GM19455 (cell line): ENCODE data around the gene FBXL19.
"Not testable (repeated sequence)": the region's sequence is repeated elsewhere in the genome, so short reads cannot be mapped to it uniquely, and the experiment has no call there.

ENCODE experiments used
- ATAC-seq: cut with Tn5 transposase; IDR thresholded peaks from one replicate; pipeline ENCODE4 v1.9.1; 2021; ENCODE audit not compliant: unreplicated experiment

Gene FBXL19

DNA sequence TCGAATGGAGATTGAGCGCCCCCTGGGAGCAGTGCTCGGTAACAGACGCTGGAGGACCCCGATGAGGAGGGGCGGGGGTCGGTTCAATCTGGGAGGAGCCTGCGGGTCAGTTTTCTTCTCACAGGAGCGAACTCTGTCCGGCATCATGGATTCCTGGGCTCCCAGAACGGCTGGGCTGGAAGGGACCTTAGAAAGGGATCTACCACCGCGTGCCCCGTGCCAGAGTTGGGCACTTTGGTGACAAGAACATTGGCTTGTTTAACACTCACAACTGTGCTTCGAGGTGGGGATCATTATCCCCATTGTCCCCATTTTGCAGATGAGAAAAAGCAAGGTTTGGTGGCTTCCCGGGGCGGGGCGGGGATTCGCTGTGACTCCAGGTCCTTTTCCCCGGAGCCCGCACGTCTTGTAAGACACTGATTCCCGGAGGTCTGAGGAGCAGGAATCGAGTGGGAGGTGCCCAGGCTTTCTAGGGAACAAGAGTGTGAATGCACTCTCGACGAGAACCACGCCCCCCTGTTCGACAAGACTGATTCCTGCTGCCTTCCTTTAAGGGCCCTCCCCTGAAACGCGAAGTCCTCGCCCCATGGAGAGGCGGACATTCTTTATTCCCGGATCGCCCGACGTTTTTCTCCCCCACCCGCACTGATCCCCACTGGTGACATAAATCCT is 1.5 kb upstream of the FBXL19 start:
- ATAC-seq: no peak

DNA sequence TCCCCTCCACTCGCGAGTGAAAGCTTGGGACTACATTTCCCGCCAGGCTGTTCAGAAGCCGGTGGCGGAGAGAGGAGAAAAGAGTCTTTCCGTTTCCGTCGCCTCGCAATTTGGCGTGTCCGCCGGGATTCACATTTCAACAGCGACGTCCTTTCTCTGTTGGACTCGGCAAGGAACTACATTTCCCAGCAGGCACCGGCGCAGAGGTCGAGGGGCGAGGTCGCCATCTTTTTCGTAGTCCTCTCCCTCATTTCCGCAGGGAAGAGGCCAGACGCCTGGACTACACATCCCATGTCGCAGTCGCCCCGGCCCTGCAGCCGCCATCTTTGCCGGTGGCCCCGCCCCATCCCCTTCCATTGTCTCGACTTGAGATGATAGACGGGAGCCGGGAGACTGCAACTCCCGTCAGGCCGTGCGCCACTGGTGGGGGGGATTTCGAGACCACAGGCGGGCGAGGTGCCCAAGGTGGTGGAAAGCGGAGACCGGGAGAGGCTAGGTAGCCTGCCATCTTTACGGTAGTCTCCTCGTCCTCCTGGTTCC is 882 bp upstream of the FBXL19 start:
- ATAC-seq: peak; percentile 71

DNA sequence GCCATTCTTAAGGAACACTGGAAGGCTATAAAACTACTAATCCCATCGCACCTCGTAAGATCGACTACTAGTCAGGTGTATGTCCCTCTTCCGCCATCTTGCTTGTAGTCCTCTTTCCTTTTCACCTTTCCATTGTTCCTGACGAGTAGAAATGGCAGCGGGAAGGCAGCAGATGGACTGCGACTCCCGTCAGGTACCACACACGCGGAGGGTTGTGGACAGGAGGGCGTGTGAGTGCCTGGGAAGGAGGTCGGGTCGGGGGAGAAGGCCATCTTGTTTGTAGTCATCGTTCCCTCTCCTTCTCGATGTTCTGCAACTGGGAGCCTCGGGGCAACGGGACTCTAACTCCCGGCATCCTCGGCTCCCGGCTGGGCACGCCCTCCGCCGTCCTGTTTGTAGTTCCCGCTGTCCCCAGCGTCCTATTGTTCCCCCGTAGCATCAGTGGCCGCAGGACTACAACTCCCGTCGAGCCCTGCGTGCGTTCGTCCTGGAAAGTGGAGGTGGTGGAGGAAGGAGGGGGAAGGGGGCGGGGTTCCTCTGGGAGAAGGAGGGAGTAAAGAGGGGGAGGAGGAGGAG is 324 bp upstream of the FBXL19 start:
- ATAC-seq: peak; percentile 60

DNA sequence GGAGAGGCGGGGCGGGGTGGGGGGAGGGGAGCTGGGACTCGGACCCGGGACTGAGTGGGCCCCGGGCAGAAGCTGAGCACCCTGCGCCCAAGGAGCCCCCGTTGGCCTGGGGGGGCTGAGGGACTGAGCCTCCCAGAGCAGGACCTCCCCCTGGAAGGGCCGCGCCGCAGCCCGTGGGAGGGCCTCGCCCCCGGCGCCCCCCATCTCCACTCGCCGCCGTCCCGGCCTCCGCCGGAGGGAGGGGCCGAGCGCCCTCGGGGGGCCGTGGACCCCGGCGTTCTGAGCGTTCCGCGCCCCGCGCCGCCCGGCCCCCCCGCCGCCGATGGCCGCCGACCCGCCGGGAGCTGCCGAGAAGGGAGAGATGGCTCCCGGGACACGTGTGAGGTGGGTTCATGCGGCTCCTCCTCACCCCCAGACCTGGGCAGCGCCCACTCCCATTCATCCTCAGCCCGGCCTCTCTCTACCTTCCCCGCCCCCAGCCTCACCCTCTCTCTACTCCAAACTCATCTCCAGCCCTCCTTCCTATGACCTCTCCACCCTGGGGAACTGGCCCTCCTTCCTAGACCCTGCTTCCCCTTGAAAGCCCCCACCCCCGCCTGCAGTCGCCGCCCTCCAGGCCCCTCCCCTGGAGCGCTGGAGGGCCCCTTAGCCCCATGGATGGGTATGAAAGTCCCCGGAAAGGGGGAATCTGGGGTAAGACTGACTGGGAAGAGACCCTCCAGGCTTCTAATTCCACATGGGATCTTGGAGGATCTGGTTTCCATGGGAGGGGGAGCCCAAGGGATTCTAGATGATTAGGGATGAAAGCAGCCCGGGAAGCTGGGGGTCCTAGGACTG is 922 bp downstream of the FBXL19 start:
- no peak for ATAC-seq

DNA sequence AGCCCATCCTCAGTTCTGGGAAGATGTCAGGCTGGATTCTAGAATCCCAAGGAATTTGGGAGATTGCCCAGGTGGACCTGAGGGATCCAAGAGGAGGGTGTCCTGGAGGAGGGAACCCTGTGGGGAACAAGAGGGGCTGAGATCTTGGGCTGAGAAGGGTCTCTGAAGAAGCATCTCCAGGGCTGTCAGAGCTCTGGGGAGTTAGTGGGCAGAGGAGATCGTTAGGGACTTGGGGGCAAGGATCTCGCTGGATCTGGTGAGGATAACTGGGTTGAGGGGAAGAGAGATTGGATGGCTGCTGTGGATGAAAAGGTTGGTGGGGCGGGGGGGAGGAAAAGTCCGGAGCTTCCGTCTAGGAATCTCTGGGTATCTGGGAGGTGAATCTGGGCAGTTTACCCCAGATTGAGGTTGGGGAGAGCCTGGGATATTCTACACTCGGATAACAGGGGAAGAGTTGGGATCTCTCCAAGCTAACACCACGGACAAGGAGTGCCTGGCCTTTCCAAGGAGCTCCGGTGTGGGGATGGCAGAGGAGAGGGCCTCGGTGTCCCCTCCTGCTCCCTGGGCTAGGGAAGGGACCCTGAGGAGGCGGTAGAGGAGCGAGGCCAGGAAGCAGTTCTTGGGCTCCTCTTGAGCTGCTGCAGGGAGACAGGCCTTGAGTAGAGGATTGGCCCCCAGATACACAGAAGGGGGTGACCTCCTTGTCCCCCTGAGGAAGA is 1.7 kb downstream of the FBXL19 start:
- ATAC-seq: no peak

DNA sequence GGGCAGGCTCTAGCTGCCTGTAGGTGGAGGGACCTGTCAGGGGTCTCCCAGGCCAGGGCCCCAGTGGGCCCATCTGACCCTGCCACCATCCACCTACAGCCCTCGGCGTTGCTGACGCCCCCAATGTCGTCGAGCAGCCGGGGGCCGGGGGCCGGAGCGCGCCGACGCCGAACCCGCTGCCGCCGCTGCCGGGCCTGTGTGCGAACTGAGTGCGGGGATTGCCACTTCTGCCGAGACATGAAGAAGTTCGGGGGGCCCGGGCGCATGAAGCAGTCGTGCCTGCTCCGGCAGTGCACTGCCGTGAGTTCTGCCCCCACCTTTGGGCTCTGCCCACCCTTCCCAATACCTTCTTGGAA is 2.2 kb downstream of the FBXL19 start:
- ATAC-seq: no peak

DNA sequence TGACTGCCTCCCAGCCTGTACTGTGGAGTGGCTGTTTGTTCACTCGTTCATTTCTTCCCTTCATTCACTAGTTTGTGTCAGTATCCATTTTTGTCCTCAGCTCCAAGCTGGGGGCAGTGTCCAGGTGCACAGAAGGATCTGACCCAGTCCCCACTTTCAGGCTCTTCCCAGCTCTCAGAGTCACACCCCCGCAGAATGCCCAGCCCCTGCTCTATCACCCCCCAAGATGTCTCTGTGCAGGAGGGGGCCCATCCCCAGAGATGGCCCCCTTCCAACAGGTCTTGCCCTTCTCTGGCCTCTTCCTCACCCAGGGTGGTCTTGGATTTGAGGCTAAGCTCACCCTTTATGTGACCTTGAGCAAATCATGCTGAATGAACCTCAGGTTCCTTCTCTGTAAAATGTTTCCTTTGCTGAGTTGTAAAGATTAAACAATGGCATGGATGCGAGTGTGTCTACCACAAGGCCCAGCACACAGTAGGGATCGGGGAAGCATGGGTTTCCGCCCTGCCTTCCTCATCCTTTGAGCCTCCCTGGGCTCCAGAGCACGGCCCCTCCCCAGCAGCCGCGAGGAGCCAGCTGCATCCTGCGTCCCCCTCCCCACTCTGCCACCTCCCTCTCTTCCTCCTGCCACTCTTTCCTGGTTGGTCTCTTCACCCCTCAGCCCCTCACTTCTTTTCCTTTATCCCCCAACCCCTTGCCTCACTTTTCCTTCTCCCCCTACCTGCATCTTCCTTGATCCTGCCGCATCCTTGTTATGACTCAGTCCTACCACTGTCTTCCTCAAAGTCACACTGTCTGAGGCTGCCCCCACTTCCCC is 2.8 kb downstream of the FBXL19 start:
- ATAC-seq: no peak

DNA sequence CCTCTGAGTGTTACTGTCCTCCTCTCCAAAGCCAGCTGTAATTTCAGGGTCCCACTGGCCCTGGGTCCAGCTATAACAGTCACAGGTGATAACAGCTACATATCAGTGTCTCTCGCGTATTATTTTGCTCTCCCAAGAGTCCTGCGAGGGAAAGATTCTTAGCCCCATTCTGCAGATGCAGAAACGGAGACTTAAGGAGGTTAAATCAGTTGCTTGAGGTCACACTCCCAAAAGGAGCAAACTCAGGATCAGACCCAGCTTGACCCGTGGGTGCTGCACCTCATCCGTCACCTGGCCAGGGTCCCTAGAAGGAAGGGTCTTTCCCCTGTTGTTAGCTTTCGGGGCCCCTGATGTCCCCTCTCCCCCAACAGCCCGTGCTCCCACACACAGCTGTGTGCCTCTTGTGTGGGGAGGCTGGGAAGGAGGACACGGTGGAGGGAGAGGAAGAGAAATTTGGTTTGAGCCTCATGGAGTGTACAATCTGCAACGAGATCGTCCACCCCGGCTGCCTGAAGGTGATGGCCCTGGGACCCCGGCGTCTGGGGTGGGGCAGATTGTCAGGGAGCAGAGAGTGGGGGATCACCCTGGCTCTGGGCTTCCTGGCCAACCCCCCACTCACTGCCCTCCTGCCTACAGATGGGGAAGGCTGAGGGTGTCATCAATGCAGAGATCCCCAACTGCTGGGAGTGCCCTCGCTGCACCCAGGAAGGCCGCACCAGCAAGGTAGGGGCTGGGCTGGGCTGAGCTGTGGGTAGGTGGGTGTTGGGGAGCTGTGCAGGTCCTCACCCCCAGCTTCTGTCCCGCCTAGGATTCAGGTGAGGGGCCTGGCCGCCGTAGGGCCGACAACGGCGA is 3.8 kb downstream of the FBXL19 start:
- ATAC-seq: no peak

DNA sequence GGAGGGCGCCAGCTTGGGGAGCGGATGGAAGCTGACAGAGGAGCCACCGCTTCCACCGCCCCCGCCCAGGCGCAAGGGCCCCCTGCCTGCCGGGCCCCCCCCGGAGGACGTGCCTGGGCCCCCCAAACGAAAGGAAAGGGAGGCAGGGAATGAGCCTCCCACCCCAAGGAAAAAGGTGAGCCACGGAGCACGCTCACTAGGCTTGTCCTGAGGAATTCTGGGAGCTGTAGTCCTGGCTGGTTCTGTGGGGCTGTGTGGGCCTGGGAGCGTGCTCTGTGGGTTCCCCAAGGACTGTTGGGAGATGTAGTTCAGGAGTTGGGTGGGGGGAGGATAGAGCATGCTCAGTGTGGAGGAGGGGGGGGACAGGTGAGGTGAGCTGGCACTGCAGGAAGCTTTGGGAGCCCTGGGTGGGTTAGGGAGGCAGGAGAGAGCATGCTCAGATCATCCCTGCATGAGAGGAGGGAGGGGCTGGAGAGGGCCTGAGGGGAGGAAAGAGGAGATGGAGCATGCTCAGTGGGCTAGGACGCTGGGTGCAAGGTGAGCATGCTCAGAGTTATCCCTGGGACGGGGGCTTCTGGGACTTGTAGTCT is 4.5 kb downstream of the FBXL19 start:
- no peak for ATAC-seq

DNA sequence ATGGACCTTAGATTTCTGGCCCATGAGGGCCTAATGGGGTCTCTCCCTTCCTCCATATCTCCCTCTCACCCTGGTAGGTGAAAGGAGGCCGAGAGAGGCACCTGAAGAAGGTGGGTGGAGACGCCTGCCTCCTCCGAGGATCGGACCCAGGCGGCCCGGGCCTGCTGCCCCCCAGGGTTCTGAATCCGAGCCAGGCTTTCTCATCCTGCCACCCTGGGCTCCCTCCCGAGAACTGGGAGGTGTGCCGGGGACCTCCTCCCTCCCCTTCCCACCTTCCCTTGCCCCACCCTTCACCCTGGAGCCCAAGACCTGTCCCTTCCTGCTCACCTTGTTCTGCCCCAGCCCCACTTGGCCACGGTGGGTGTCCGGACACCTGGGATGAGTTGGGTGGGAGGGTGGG is 5.0 kb downstream of the FBXL19 start:
- ATAC-seq: no peak

DNA sequence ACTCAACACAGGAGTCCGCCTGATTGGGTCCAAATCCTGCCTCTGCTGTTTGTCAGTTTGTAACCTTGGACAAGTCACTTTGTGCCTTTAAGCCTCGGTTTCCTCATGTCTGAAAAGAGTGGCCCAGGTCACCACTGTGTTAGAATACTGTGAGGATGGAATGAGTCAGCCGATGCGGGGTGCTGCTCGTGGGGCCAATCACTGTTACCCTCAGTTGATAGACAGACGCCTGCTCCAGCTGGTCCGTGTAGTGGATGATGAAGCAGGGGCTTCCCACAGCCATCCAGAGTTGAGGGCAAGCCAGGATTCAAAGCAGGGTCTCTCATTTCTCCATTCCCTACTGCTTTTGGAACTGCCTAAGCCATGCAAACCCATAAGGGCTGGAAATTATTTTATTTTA is 5.8 kb downstream of the FBXL19 start:
- no peak for ATAC-seq

DNA sequence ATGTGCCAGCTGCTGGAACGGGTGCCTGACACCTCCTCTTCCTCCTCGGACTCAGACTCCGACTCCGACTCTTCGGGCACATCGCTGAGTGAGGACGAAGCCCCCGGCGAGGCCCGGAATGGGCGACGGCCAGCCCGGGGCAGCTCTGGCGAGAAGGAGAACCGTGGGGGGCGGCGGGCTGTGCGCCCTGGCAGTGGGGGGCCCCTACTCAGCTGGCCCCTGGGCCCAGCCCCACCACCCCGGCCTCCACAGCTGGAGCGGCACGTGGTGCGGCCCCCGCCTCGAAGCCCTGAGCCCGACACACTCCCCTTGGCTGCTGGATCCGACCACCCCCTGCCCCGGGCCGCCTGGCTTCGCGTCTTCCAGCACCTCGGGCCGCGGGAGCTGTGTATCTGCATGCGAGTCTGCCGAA is 6.8 kb downstream of the FBXL19 start:
- no peak for ATAC-seq

DNA sequence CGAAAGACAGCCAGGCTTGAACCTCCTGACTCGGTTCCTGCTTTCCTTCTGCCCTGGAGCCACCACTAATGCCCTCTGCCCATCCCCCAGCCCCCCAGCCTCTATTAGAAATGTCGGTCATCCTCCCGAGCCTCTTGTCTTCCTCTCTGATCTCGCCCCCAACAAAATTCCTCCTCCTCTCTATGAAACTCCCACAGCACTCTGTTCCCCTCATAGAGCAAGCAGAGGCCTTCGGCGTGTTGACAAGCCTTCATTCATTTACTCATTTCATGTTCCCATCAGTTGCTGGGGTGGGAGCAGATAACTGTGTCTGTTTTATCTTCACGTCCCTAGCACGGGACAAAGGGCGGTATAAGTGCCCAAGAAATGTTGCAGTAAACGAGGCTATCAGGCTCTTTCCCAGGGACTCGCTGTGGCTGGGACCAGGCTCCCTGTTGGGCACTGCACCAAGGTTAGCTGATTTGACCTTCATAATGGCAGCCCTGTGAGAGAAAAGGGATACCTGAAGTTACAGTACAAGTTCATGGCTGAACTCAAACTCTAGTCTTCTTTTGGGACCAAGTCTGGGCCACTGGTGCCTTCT is 7.8 kb downstream of the FBXL19 start:
- no peak for ATAC-seq

DNA sequence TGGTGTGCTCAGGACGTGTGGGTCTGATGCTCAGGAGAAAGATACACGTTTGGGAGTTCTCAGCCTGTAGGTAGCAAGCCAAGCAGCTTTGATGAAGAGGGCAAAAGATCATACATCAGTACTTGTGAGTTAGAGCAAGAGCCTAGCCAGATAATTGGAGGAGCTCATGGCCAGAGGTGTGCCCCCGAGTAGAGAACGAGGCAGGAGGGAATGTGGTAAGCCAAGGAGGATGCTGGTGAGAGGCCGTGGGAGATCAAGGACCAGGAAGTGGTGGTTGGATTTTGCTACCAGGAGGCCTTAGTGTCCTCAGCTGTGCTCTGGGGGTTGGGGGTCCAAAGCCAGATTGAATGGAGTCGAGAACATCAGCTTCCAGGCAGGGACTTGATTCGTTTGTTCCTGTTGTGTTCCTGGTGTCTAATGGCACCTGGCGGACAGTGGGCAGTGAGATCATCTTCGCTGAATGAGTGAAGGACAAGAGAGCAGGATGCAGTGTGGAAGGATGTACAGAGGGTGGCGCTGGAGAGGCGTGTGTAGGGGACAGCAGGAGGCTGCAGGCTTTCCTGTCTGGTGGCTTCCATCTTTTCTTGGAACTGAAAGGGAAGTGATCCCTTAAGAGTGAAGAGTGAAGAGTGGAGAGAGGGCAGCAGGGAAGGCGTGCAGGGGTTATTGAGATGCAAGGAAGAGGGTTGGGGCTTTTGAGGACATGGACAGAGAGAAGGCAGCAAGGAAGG is 11.6 kb downstream of the FBXL19 start:
- no peak for ATAC-seq

DNA sequence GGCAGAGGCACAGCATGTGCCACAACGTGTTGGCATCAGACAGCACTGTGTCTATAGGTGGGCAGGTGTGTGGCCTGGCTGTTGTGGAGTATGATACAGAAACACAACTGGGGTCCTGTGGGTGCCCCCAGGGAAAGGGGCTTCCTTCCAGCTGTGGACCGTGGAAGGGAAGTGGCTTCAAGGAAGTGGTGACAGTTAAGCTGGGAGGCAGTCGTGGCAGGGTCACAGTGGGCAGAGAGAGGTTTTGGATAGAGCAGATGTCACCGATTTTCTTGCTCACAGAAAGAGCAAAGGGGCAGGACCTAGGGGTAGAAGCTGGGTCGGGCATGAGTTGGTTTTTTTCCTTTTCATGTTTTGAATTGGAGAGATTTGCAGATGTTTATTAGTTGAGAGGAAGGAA is 14.3 kb downstream of the FBXL19 start:
- ATAC-seq: no peak

DNA sequence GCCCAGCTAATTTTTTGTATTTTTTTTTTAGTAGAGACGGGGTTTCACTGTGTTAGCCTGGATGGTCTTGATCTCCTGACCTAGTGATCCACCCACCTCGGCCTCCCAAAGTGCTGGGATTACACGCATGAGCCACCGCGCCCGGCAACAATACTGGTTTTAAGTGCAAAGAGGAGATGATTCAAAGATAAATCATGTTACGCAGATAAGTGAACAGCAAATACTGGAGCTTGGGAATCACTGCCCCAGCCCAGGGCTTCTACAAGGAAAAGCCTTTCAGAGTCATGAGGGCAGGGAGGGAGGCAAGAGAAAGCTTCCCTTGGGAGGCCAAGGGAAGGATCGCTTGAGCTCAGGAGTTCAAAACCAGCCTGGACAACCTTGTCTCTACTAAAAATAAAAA is 16.2 kb downstream of the FBXL19 start:
- ATAC-seq: not testable (repeated sequence)

DNA sequence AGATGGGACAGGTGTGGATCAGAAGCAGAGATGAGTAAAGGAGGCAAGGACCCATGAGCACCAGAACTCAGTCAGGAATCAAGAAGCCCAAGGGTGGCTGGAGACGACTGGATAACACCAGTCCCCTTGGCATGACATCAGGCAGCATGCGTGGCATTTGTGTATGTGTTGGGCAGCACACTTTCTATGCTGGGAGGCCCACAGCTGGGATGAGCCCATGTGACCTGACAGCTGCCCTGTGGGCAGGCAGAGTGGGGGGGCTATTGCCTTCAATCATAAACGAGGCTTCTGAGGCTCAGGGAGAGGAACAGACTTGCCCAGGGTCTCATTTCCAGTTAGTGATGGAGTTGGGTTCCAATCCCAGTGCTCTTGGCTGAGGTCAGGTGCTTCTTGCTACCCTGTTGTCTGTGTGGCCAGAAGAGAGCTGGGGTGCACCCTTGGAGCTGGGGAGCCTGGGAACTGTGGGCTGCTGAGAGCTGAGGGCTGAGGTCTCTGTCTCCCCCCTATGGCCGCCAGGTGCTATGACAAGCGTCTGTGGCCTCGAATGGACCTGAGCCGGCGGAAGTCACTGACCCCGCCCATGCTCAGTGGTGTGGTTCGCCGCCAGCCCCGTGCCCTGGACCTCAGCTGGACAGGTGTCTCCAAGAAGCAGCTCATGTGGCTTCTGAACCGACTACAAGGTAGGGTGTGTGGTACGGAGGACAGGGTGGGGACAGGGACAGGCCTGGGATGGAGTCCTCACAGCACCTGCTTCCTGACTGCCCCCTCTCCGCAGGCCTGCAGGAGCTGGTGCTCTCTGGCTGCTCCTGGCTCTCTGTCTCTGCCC is 18.4 kb downstream of the FBXL19 start:
- peak; percentile 80 for ATAC-seq
